ENCODE measurements around the gene TMEM108. TPM values are rescaled to one million over a fixed set of nuclear protein-coding genes. Genes with fewer than 3 reads are reported as not detected.

TMEM108 gene
- total and polyA plus RNA-seq, 10 of the 15 experiments (the other 5 are each of a cell fraction or from before 2014, with no cell fraction given): 0.02 to 0.58 (median 0.12) TPM; not detected in 5

DNA sequence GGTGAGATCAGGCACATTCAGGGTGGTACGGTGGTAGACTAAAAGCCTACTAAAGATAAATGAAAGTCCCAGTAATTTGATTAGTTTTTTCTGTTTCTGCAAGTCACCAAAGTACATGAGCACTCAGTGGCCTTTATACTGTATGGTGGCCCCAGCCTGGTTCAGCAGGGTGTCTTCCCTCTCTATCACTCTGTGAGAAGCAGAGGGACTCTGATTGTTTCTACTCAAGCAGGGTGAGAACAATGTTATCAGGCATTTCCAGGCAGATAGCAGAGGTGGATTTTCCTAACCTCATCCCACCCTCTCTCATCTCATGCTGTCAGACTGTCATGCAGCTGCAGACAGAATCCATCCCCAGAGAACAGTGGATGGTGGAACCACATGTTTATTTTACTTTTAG lies 290.2 kb downstream of the TMEM108 start (continued):
- TF ChIP-seq ZNF687 (IDR thresholded peaks at IDR 0.05): no peak
- no peak for TF ChIP-seq MEF2A (IDR thresholded peaks at IDR 0.05; ENCODE audit: insufficient read depth, low read depth, low read length)
- no peak for TF ChIP-seq PAX8 (IDR thresholded peaks at IDR 0.05)
- no peak for TF ChIP-seq CBX5 (IDR thresholded peaks at IDR 0.05; ENCODE audit: low read depth)
- TF ChIP-seq ZNF24 (IDR thresholded peaks at IDR 0.05): no peak
- TF ChIP-seq, protein P1, sequence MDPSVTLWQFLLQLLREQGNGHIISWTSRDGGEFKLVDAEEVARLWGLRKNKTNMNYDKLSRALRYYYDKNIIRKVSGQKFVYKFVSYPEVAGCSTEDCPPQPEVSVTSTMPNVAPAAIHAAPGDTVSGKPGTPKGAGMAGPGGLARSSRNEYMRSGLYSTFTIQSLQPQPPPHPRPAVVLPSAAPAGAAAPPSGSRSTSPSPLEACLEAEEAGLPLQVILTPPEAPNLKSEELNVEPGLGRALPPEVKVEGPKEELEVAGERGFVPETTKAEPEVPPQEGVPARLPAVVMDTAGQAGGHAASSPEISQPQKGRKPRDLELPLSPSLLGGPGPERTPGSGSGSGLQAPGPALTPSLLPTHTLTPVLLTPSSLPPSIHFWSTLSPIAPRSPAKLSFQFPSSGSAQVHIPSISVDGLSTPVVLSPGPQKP (IDR thresholded peaks at IDR 0.05; ENCODE audit: low read depth, low read length): no peak
- TF ChIP-seq WRNIP1 (IDR thresholded peaks at IDR 0.05; ENCODE audit: borderline replicate concordance, low read depth, low read length): no peak
- no peak for TF ChIP-seq TCF12 (IDR thresholded peaks at IDR 0.05; ENCODE audit: low read depth, low read length)
- TF ChIP-seq, protein P2, sequence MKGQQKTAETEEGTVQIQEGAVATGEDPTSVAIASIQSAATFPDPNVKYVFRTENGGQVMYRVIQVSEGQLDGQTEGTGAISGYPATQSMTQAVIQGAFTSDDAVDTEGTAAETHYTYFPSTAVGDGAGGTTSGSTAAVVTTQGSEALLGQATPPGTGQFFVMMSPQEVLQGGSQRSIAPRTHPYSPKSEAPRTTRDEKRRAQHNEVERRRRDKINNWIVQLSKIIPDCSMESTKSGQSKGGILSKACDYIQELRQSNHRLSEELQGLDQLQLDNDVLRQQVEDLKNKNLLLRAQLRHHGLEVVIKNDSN (IDR thresholded peaks at IDR 0.05; ENCODE audit: borderline replicate concordance, extremely low read length, insufficient read depth, low read depth, low read length): no peak

Measured in GM12878 (cell line).